ENCODE data around the gene YIPF3. TPM values are rescaled to one million over a fixed set of nuclear protein-coding genes. Genes with fewer than 3 reads are reported as not detected.

YIPF3 gene
- total RNA-seq, 1 donor from 2014 or later = 103 TPM

GRCh38 chr6:43509142-43509983, 7.4 kb downstream of the YIPF3 start:
- ATAC-seq = peak; percentile 1
- intact Hi-C loops (cut with DNase I) = no loop called here
- DNase-seq = no peak
- Histone ChIP-seq H3K27me3 (ENCODE audit: low read depth) (peaks cover 17% of the 10 kb centered on the region), H3K9me3 (no peaks in the 10 kb centered on the region), H3K27ac (peak overlapping the region; percentile 56), H3K4me1 (peaks cover 28% of the 10 kb centered on the region), H3K4me3 (peak overlapping the region; percentile 83), H3K36me3 (peaks cover 48% of the 10 kb centered on the region)
- TF ChIP-seq CTCF (IDR thresholded peaks at IDR 0.05) = no peak

DNA sequence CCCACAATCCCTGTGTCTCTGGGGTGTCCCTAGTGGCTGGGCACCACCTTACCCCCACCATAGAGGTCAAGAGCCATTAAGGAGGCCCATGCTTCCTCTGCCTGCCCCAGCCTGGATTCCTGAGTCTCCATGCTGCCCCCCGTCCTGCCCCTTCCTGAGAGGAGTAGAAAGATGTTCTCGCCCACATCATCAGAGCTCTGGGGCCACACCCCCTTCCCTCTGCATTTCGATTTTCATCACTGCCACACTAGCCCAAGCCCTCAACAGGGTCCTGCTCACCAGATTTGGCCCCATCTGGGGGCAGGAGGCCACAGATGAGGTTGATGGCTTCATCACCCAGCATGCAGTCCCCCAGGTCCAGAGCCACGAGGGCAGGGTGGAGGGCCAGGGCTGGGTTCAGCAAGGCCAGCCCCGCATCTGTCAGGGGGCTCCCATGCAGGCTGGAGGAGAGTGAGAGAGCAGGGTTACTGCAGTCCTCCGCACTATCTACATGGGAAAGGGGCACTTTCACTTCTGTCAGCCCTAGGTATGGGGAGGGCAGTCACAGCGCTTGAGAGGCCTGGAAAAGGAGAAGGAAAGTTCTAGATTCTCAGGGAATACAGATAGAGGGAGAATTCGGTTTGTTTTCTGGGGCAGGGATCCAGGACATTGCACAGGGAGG, 8.1 kb downstream of the YIPF3 start:
- TF ChIP-seq CTCF (IDR thresholded peaks at IDR 0.05) = no peak
- Histone ChIP-seq H3K27me3 (ENCODE audit: low read depth) (peaks cover 17% of the 10 kb centered on the region), H3K4me3 (peak overlapping the region; percentile 83), H3K9me3 (no peaks in the 10 kb centered on the region), H3K36me3 (peaks cover 48% of the 10 kb centered on the region), H3K27ac (no peak overlapping the region), H3K4me1 (peaks cover 22% of the 10 kb centered on the region)
- DNase-seq (no peak), ATAC-seq (no peak)
- intact Hi-C loops (cut with DNase I) = no loop called here

DNA sequence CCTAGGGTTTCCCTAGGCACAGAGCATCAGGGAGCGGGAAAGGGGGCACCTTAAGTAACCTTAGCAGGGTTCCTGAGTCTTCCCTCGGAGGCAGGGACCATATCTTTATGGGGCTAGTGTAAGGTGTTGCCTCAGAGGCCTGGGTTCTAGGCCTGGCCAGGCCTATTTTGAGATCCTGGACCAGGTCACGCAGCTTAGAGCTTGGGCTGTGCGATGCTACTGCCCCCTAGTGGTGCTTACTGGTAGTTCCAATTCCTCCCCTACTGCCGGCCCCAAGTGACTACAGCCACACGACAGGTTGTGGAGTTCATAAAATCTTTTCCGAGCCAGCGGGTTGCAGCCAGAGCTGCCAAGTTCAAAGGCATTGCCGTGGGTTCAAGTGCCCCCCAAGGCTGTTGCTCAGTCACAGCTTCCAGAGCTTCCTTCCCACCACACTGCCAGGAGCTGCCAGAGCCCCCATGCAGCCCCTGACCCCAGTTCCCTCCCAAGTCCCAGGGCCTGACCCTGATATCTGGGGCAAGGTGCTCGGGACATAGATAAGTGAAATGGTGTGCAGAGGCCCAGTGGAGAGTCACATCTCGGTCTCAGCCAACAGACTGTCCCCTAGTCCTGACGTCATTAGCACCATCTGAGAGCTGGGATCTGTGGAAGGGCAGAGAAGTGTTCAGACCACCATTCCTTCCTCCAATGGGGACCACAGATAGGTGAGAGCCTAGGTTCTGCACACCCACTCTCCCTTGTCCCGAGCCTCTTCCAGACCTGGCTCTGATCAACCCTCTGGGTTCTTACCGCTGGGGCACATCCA, 9.9 kb downstream of the YIPF3 start:
- peaks cover 17% of the 10 kb centered on the region for H3K27me3 ChIP-seq (ENCODE audit: low read depth)
- no peak overlapping the region for H3K27ac ChIP-seq
- intact Hi-C loops (cut with DNase I) = no loop called here
- H3K36me3 ChIP-seq = peaks cover 47% of the 10 kb centered on the region
- no peak overlapping the region for H3K4me3 ChIP-seq
- peak; percentile 69 to 75 for ATAC-seq
- TF ChIP-seq CTCF (IDR thresholded peaks at IDR 0.05) = peak; percentile 97
- DNase-seq = peak; percentile 77
- H3K4me1 ChIP-seq = peaks cover 20% of the 10 kb centered on the region
- no peaks in the 10 kb centered on the region for H3K9me3 ChIP-seq

DNA sequence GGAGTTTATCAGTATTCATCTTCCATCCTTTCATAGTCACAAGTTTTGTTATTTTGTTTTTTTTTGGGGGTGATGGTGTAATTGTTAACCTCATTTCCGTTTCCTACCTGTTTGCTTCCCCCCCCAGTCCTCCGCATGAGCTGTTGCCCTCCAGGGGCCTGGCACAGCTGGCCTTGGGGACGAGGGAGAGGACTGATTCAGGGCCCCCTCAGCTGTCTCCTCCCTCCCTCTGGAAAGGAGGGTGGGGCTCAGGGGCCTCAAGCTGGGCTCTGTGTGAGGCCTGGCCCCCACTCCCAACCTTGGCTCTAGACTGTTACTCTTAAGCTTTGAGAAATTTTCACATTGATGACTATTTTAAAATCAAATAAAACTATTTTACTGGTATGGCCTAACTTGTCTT, 10.6 kb downstream of the YIPF3 start:
- DNase-seq (no peak), ATAC-seq (no peak)
- H3K27ac ChIP-seq = no peak overlapping the region
- H3K4me1 ChIP-seq = peaks cover 20% of the 10 kb centered on the region
- H3K27me3 ChIP-seq (ENCODE audit: low read depth) = peaks cover 17% of the 10 kb centered on the region
- TF ChIP-seq CTCF (IDR thresholded peaks at IDR 0.05) = no peak
- H3K4me3 ChIP-seq = no peak overlapping the region
- intact Hi-C loops (cut with DNase I) = no loop called here
- H3K9me3 ChIP-seq = no peaks in the 10 kb centered on the region
- peaks cover 43% of the 10 kb centered on the region for H3K36me3 ChIP-seq

DNA sequence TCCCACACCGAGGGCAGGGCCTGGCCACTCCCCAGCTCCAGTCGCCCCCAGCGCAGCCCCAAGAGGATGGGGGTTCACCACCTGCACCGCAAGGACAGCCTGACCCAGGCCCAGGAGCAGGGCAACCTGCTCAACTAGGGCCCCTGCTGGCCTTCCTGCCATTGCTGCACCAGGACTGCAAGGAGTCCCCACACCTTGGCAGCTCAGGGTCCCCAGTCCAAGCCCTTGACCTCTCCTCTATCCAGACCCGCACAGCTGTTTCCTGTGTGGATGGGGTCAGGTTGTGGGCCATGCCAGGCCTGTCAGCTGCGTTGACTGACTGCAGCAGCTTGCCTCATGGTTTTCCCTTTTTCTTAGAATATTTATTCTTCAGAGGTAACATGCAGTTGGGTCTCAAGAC, 11.0 kb downstream of the YIPF3 start:
- Histone ChIP-seq H3K4me3 (no peak overlapping the region), H3K9me3 (no peaks in the 10 kb centered on the region), H3K36me3 (peaks cover 43% of the 10 kb centered on the region), H3K4me1 (peaks cover 18% of the 10 kb centered on the region), H3K27me3 (ENCODE audit: low read depth) (peaks cover 17% of the 10 kb centered on the region), H3K27ac (no peak overlapping the region)
- ATAC-seq = no peak
- DNase-seq = no peak
- no peak for TF ChIP-seq CTCF (IDR thresholded peaks at IDR 0.05)
- intact Hi-C loops (cut with DNase I) = no loop called here

Measured in lower lobe of right lung (tissue), 2 donors.